ENCODE data around the gene ZNF678. TPM values are rescaled to one million over a fixed set of nuclear protein-coding genes. Genes with fewer than 3 reads are reported as not detected.

ZNF678 gene
- total RNA-seq, 1 donor: 10.5 TPM

- TF ChIP-seq CTCF (IDR thresholded peaks at IDR 0.05; ENCODE audit: insufficient read depth, low read length): no peak
- DNase-seq (ENCODE audit: low read depth): no peak
- H3K4me3 ChIP-seq (ENCODE audit: low read depth, low read length): no peak overlapping the region
Observed at GRCh38 chr1:227712648-227713047, 149.3 kb downstream of the ZNF678 start.

DNA sequence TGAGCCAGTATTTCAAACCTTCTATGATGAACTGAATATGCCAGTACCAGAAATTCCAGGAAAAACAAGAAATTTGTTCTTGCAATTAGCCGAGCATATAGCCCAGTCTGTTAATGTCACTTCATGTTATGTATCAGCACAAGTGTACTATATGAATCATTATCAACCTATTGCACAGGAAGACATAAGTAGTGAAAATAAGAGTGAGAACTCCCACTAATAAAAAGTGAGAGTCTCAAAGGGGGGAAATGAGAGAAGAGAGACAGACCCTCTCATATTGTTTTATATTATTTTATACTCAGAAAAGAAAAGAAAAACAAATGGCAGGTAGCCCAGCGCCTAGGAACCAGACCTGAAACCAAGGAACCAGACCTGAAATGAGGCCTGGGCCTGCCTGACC, 155.6 kb downstream of the ZNF678 start:
- no peak overlapping the region for H3K4me3 ChIP-seq (ENCODE audit: low read depth, low read length)
- TF ChIP-seq CTCF (IDR thresholded peaks at IDR 0.05; ENCODE audit: insufficient read depth, low read length): no peak
- no peak for DNase-seq (ENCODE audit: low read depth)

- TF ChIP-seq CTCF (IDR thresholded peaks at IDR 0.05; ENCODE audit: insufficient read depth, low read length): no peak
- no peak overlapping the region for H3K4me3 ChIP-seq (ENCODE audit: low read depth, low read length)
- DNase-seq (ENCODE audit: low read depth): no peak
Observed at GRCh38 chr1:227723474-227723873, 160.1 kb downstream of the ZNF678 start.

DNA sequence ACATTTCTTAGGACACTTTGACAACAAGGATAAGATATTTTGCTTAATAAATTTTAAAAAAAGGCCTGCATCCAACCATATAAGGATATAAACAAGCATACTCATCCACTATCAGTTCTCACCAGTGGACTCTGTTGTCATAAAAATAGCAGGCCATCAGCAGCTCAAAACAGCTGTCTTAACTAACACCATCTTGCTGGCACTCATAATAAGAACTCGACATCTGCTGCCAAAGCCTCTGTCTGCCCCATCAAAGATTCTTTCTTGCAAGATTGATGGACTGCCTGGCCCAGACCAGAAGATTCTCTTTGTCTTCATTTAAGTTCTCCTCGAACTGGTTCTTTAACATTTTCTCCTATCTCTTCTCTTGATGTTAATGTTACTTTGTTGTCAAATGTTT, 161.7 kb downstream of the ZNF678 start:
- no peak for TF ChIP-seq CTCF (IDR thresholded peaks at IDR 0.05; ENCODE audit: insufficient read depth, low read length)
- DNase-seq (ENCODE audit: low read depth): no peak
- H3K4me3 ChIP-seq (ENCODE audit: low read depth, low read length): no peak overlapping the region

- no peak for TF ChIP-seq CTCF (IDR thresholded peaks at IDR 0.05; ENCODE audit: insufficient read depth, low read length)
- no peak overlapping the region for H3K4me3 ChIP-seq (ENCODE audit: low read depth, low read length)
- DNase-seq (ENCODE audit: low read depth): no peak
Observed at GRCh38 chr1:227726318-227726717, 163.0 kb downstream of the ZNF678 start.

Small RNA genes lying within 50 kb of the gene (small RNA-seq; reads per million reads assigned to genes)
- 1.0 reads per million, percentile 34 among the genes with 10 or more reads in this experiment for gene RNA5SP77

Other genes with a start within 250 kb of the ZNF678 start
- gene CDC42BPA, start 245.1 kb upstream of the ZNF678 start, total RNA-seq (ENCODE audit: low replicate concordance): 82.5 and 123 TPM in 2 replicates
- gene JMJD4, start 171.7 kb downstream of the ZNF678 start, total RNA-seq (ENCODE audit: low replicate concordance): 13.4 and 26.8 TPM in 2 replicates
- 31.1 and 35.9 TPM in 2 replicates for gene SNAP47, start 171.9 kb downstream of the ZNF678 start, total RNA-seq (ENCODE audit: low replicate concordance)

Data from fibroblast of the aortic adventitia (primary cell).